Right renal cortex interstitium (tissue), 3 donors: Measurements from ENCODE around the gene EIF2B1. TPM values are rescaled to one million over a fixed set of nuclear protein-coding genes. Genes with fewer than 3 reads are reported as not detected.
A peak's percentile ranks its signal among the peaks of the same experiment; 100 is the strongest.

Experiments used
- DNase-seq, 3 donors: peaks; one replicate each; pipeline ENCODE4 v3.0.0-alpha.2; 2013; ENCODE audit warnings: low read depth in 3 of 3, low spot score in 2 of 3
- polyA plus RNA-seq, 3 donors: library from polyadenylated mRNA; unstranded; fragments of 120-200 nt; gene quantifications; one replicate each; pipeline ENCODE4 v1.2.1, GENCODE V29; 2013; ENCODE audit not compliant: insufficient read length in 3 of 3

EIF2B1 gene
- 10 to 100 TPM; 58.6 to 62.2 (median 60.1) TPM for polyA plus RNA-seq

DNA sequence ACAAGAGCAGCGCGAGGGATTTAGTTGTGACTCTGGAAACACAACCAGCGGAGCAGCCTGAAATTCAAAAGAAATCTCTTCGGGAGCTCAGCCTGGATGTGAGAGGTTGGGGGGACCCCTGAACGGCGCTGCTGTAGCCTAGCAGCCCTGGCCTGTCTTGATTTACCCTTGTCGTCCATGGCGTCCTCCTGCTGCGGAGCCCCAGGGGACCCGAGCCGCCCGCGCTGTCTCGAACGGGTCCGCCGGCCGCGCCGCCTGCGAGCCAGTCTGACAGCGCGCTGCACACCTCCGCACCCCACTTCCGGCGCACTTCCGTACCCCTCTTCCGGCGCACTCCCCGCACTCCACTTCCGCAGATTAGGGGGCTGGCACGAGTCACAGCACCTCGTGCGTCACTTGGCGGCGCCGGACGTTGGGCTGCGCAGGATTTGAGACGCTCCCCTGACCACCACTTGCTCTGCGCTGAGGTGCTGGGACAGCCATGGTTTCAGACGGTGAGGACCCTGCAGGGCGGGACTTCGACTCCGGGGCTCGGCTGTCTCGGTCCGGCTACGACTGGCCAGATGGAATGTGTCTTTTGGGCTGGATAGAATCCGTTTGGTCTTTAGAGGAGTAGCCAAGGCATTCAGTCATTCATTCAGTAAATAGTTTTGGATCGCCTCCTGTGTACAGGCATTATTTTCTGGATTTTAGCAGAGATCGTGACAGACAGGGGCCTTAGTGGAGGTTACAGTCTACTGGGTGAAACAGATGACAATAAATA, at the start of gene EIF2B1, which contains the start of gene GTF2H3:
EIF2B1 (minus strand) TSS at position 308 of the 763 bp plus-strand sequence; CDS start at position 179, 129 bp downstream.
GTF2H3 (plus strand) TSS at position 451 of the 763 bp plus-strand sequence; CDS start at position 482, 31 bp downstream.
- peak; percentile 86 to 96 (median 90) for DNase-seq

- no peak for DNase-seq
Observed at GRCh38 chr12:123681605-123682004, 48.1 kb upstream of the EIF2B1 start.

GRCh38 chr12:123678981-123679380, 45.5 kb upstream of the EIF2B1 start:
- no peak for DNase-seq

DNA sequence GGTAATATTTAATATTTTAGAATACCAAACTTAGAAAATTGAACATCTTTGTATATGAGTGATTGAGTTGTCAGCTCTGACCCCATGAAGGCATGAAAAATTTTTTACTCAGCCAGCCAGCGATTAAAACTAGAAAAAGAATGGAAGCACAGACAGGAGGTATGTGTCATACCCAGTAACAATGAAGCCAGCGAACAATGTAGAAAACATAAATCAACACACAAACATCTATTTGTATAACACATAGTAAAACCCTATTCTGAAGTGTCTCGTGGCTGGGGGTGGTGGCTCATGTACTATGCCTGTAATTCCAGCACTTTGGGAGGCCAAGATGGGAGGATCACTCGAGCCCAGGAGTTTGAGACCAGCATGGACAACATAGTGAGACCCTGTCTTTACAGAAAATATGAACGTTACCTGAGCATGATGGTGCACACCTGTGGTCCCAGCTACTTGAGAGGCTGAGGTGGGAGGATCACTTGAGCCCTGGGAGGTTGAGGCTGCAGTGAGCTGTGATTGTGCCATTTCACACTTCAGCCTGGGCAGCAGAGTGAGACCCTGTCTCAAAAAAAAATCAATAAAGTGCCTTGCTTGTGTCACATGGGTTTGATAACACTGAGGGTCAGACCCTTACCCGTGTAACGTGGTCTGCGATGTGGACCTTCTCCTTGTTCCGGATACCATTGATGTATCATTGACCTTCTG, 43.3 kb upstream of the EIF2B1 start:
- DNase-seq = no peak

- DNase-seq = no peak
Observed at GRCh38 chr12:123675436-123675835, 42.0 kb upstream of the EIF2B1 start.

DNA sequence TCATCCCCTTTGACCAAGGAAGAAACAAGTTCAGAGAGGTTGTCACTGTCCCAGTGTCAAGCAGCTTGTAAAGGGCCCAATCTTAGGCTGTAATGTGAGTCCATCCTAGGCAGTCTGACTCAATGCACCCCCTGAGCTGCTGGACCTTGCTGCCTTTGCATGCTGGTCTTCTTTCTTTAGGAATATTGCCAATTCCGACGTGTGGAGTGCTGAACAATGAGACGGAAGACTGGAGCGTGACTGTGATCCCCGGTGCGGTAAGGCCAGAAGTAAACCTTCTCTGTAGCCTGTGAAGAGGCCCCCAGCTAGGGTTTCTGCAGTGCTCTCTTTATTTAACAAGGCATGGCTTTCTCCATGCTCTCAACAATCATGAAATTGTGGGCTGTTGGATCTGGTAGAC, 38.4 kb upstream of the EIF2B1 start:
- no peak for DNase-seq

DNA sequence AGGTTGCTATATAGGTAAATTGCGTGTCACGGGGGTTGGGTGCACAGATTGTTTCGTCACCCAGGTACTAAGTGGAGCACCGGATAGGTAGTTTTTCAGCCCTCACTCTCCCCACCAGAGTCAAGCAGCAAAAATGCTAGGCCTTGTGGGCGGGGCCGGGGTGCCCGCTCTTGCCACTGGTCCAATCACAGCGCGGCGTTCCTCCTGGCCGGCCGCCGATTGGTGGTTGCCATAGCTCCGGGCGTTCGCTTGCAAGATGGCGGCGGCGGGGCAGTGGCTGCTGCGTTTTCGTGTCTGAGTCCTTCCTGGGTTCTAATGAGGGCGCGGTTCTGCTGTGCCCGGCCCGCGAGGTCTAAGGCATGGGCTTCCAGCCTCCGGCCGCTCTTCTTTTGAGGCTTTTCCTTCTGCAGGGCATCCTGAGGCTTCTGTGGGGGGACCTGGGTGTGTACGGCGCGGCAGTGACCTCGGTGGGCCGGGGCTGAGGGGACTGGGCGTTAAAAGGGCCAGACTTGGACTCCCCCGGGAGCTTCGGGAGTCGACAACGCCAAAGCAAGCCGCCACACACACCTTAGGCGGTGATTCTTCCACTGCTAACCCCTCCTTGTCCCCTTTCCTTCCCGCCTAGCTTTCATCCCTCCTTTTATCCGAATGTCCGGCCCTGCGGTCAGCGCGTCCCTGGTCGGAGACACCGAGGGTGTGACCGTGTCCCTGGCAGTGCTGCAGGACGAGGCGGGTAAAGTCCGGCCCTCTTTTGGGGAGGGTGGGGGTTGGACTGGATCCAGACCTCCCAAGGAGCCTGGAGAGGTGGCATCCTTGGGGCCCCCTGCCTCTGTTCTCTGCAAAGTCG, 37.6 kb upstream of the EIF2B1 start, which contains the start of gene TCTN2:
TCTN2 (plus strand) TSS at position 232 of the 847 bp plus-strand sequence; CDS start at position 360, 128 bp downstream.
- DNase-seq = peak; percentile 68 to 83 (median 70)

DNA sequence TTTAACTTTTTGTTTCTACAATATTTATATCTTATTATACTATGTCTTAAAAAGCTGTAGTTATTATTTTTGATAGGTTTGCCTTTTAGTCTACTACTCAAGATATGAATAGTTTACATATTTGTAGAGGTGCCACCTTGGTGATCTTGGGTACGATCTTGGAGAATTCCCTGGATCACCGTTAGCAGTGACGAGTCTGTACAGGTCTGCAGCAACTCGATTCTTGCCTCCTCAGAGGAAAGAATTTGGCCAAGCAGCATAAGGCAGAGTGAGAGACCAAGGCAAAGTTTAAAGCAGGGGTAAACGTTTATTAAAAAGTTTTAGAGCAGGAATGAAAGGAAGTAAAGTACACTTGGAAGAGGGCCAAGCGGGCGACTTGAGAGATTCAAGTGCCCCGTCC, 34.3 kb upstream of the EIF2B1 start:
- DNase-seq = no peak

DNA sequence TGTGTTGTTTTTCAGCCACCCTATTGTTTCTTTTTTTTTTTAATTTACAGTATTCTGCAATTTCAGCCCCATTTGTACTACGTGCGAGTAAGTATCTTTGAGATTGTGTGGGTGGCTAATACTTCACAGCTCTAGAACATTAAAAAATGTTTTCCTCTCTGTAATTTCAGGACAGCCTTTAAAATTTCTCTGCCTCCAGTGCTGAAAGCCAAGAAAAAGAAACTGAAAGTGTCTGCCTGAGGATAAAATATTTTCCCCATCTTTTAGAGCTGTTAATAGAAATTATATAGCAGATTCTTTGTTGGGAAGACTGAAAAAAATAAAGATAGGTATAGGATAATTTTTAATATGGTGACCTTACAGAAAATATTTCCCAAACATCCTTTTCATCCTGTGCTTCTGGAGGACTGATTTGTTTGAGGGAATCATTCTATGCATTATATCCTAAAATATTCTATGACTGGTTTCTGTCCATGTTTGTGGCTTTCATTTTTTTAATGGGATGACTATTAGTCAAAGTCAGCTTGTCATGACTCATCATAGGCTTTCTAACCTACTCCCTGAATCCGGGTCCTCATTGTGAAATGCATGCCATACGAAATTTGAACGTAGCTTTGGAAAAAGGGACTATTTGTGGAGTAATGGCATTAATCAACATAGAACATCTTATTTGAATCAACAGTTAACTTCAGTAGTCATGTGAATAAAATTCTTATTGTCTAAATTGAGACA, 26.7 kb upstream of the EIF2B1 start:
- no peak for DNase-seq

GRCh38 chr12:123657211-123657610, 23.7 kb upstream of the EIF2B1 start:
- DNase-seq = no peak

DNA sequence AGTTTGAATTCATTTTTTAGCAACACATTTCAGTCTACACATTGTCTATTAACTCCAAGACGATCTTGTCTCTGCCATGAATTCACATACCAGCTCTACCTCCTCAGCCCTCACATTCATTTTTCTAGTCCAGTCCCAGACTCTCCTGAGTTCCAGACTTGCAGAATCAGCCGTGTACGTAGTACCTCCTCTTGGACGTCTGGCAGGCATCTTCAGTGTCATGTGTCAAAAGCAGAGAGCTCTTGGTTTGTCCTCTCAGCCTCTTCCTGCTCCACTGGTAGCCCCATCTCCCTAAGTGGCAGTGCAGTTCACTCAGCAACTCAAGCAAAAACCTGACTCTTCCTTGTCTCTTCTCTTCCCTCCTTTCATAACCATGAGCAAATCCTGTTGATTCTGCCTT, 22.9 kb upstream of the EIF2B1 start:
- no peak for DNase-seq

DNA sequence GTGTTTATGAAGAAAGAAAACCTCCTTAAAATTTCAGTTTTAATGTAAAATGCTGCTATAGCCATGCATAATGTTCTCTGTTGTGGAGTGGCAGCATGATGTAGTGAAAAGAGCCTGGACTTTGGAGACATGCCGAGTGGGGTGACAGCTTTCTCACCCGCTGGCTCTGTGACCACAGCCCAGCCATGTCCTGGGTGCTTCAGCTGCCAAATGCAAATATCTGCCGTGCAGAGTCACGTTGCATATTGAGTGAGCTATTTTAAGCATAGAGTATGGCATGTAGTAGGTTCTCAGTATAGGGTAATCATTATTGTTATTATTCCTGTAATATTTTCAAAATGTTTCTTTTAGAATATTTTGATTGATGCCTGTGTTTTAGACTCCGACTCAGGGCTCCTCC, 21.9 kb upstream of the EIF2B1 start:
- no peak for DNase-seq

DNA sequence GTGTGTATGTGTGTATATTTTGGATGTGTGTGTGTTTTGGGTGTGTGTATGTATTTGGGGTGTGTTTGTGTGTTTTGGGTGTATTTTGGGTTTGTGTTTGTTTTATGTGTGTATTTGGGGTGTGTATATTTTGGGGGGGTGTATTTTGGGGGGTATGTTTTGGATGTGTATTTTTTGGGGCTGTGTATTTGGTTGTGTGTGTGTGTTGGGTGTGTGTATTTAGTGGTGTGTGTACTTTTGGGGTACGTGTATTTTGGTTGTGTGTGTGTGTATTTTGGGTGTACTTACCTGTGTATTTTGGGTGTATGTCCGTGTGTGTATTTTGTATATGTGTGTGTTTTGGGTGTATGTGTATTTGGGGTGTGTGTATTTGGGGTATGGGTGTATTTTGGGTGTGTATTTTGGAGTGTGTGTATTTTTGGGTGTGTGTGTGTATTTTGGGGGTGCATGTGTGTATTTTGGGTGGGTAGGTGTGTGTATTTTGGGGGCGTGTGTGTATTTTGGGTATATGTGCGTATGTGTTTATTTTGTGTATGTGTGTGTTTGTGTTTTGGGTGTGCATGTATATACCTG, 20.7 kb upstream of the EIF2B1 start:
- DNase-seq = no peak

GRCh38 chr12:123648401-123648800, 14.9 kb upstream of the EIF2B1 start:
- no peak for DNase-seq

DNA sequence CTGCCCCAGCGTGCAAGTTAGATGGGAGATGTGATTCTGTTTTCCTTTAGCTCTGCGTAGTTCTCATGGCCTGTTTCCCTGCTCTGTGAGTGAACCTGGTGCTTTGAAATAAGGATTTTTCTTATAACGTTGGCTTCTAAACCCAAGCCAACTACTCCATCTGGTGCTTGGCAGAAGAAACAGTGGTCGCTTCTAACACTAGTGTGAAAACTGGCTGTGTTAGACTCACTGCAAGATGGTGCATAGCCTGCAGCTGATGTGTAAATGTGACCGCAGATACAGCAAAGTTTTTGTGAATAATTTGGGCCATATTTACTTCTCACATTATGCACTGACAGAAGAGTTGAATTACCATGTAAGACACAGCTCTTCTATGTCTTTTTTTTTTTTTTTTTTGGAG, 12.4 kb upstream of the EIF2B1 start:
- no peak for DNase-seq

DNA sequence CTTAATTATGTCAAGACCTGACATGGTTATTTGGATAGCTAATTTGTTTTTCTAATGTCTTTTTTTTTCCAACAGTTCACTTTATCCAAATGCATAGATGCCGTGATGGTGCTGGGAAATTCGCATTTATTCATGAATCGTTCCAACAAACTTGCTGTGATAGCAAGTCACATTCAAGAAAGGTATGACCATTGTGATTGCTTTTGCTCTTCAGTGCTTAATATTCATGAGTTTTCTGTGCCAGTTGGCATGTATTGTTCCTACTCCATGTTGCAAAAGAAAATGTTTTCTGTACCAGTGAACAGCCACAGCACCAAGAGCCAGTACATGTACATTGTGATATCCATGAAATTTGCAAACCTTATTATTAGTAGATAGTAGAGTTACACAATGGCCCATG, 11.9 kb upstream of the EIF2B1 start:
- DNase-seq = no peak

DNA sequence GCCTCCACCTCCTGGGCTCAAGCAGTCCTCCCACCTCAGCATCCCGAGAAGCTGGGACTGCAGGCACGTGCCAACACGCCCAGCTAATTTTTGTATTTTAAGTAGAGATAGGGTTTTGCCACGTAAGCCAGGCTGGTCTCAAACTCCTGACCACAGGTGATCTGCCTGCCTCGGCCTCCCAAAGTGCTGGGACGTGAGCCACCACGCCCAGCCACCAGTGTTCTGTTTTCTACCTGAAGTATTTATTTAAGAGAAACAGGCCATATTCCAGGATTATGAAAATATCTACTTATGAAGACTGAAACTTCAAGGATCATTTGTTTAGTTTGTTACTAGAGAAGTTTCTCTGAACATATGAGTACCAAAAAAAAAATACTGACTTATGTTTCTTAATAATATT, 10.4 kb upstream of the EIF2B1 start:
- no peak for DNase-seq

DNA sequence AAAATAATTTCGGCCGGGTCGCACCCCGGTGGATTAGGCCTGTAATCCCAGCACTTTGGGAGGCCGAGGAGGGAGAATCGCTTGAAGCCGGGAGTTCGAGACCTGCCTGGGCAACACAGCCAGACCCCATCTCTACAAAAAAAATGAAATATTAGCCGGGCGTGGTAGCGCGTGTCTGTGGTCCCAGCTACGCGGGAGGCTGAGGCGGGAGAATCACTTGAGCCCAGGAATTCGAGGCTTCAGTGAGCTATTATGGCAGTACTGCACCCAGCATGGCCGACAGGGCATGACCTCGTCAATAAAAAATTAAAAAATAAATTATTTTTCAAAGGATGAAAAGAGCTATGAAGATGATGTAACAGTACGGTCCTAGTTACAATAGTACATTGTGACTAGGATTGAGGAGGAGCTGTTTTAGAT, 666 bp upstream of the EIF2B1 start:
- DNase-seq = no peak

GRCh38 chr12:123621619-123622530, 11.6 kb downstream of the EIF2B1 start:
- DNase-seq = no peak
